HG02571 (cell line): Measurements from ENCODE around the gene GRIK4.

Experiments
- ATAC-seq: cut with Tn5 transposase; IDR thresholded peaks from one replicate; pipeline ENCODE4 v1.9.1; 2021; ENCODE audit warnings: mild to moderate bottlenecking, moderate library complexity; ENCODE audit not compliant: unreplicated experiment

Gene GRIK4

GRCh38 chr11:120959189-120959588, 447.6 kb downstream of the GRIK4 start:
- ATAC-seq, result no peak

DNA sequence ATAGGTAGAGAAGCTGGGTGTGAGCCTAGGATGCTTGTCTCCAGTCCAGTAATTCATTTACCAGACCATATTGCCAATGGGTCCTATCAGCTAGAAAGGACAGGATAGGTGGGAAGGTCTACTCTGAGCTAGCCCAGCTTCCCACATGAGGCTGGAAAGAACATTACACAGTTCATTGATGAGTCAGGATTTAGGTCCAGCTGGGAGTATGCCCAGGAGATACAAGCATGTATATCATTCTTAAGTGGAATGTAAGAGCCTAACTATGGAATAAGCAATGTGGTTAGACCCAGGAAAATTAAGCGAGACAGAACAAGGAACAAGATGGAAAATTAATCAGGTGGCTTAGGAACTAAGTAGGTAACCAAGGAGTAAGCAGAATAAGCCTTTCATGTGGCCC, 453.3 kb downstream of the GRIK4 start:
- ATAC-seq, result no peak

DNA sequence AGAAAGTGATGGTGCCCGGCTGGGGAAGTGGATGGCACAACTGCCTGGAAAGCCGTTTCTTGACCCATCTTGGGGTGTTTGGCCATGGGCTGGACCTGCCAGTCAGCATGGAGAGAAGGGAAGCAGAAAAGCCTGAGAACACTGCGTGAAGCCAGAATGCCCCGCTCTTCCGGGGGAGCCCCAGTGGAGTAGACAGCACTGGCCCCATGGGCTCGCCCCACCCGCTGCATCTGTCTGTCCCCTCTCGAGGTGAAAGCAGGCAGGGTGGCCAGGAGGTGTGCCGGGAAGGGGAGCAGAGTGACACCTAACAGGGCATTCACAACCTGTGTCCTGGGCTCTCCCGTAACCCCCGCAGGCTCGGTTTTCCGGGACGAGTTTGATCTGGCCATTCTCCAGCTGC, 455.3 kb downstream of the GRIK4 start:
- no peak for ATAC-seq

GRCh38 chr11:120969993-120970392, 458.4 kb downstream of the GRIK4 start:
- no peak for ATAC-seq

DNA sequence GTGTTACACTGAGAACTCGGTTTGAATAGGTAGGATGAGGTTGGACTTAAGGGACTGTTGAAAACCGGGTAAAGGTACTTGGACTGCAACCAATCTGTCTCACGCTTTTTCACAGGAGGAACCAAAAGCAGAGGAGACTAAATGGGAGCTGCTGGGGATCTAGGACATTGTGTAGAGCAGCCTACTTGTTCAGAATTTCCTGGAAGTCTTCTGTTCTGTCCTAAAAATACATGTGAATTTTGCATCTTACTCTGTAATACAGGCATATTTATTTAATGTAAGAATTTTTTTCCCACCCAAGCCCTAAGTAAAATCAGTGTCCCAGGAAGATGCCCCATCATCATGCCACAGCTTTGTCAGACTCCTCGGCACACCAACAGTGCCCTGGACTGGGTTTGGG, 460.3 kb downstream of the GRIK4 start:
- no peak for ATAC-seq

- ATAC-seq, result no peak
Measured at GRCh38 chr11:120972621-120973020, 461.1 kb downstream of the GRIK4 start.

DNA sequence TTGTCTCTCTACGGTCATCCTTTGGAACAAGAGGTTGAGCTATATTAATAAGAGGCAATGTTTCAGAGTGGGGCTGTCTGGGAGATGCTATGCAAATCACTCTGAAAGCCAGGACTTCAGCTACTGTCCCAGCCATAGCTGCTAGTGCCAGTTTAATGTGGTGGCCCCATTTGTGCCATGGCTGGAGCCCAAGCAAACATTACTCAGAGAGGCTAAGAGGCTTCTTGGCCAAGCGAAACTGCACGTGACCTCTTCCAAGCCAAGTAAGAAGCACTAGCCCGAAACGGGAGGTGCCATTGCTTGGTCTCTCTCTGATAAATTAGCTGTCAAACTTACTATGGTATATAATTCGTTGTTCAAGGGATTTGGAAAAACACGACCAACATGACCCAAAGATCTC, 462.0 kb downstream of the GRIK4 start:
- no peak for ATAC-seq

DNA sequence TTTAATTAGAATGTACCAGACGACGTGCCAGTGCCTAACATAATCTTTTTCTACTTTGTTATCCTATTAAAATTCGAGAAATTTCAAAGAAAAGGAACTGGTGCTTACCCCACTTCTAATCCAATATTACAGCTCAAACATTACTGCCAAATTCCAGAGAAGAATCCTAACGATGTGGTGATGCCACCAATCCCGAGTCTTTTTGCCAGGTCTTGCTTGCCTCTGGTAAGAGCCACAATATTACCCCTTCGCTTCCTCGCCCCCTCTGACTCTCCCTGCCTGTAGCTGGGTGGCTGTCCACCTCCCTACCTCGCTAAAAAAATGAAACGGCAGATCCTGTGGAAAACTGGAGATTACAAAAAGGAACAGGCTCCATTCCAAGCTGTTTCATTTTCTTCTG, 462.9 kb downstream of the GRIK4 start:
- no peak for ATAC-seq

DNA sequence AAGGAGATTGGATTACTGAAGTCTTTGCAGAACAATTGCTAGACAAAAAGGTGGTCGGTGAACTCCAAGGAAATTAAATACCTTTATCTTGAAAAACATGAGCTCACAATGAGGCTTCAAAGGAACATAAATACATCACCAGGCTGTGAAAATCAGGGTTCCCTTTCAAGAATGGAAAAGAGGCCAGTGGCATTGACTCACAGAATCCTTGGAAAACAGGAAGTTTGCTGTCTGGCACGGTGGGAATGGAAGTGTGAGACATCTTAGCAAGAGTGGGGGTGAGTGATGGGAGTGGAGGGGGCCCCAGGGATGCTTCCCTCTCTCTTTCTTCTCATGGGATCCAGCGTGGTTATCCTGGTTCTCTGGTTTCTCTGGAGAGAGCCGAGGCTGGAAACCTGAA, 463.4 kb downstream of the GRIK4 start:
- no peak for ATAC-seq

- no peak for ATAC-seq
Measured at GRCh38 chr11:120977266-120978137, 466.0 kb downstream of the GRIK4 start.

DNA sequence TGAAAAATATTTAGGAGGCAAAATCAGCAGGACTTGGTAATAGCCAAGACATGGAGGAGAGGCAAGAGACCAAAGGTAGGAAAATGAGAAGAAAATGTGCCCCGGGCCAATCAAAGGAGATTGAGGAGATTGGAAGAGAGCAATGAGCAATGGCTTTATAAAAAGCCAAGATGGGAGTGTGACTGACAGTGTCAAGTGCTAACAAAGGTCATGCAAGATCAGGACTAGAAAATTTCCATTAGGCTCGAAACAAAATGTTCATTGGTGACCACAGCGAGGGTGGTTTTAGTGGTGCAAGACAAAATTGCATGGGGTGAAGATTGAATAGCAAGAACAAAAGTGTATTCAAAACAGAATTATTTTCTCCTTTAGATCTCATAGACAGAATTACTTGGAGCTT, 467.2 kb downstream of the GRIK4 start:
- no peak for ATAC-seq

DNA sequence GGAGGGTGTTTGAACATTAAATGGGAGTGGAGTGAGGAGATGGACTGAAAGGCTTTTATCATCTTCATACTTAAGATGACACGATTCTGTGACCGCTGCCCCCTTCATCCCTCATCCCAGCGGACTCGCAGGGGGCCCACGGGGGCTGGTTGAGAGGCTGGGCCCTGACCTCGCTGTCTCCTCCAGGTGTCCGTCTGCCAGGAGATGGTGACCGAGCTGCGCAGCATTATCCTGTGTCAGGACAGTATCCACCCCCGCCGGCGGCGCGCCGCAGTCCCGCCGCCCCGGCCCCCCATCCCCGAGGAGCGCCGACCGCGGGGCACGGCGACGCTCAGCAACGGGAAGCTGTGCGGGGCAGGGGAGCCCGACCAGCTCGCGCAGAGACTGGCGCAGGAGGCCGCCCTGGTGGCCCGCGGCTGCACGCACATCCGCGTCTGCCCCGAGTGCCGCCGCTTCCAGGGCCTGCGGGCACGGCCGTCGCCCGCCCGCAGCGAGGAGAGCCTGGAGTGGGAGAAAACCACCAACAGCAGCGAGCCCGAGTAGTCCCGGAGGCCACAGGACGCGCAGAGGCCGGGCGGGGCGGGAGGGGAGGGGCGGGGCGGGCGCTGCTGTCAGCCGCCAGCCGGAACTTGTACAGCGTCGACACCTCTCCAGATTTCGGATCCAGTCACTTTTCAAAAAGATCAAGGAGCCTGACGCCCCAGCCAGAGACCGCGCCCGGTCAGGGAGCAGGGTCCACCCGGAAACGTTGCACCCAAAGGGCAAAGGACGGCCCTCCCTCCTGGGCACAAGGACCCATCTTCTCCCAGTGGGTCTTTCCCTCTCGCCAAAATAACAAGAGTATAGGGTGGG, 474.4 kb downstream of the GRIK4 start:
- no peak for ATAC-seq

- no peak for ATAC-seq
Measured at GRCh38 chr11:120988603-120989002, 477.1 kb downstream of the GRIK4 start.

- no peak for ATAC-seq
Measured at GRCh38 chr11:120991830-120992686, 480.5 kb downstream of the GRIK4 start.

- no peak for ATAC-seq
Measured at GRCh38 chr11:120994091-120994859, 482.7 kb downstream of the GRIK4 start.

DNA sequence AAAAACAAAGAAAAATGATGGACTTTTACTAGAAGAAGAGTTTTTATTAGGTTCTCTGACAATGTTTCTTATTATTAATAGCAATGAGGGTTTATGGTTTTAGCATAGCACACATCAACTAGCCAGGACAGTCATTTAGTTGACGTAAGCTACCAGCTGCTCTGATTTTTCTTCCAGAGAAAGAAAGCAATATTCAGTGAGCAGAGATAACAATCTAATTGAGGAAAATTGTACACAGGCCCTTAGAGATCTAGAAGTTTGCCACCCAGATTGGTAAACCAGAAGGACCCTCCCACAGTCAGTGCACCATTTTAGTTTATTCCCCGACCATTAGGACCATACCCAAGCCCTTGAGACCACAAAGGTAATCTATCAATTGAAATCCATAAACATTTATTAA, 483.6 kb downstream of the GRIK4 start:
- ATAC-seq, result no peak

DNA sequence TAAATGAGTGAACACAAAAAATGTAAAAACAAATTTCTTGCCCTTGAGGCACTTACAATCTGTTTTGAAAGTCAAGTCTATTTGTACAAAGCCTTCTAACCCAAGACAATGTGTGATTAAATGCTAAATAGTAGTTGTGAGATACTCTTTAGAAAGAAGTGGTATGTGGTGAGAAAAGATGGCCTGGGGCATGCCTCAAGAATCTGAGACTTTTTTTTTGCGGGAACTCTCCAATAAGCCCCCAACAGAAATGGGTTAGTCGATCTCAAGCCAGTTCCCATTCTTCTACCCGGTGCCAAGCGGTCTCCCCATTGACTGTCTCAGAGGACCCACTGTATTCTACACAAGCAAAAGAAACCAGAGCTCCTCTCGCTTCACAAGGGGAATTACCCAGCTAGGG, 485.4 kb downstream of the GRIK4 start:
- no peak for ATAC-seq

- no peak for ATAC-seq
Measured at GRCh38 chr11:120998581-120998980, 487.0 kb downstream of the GRIK4 start.

- ATAC-seq, result no peak
Measured at GRCh38 chr11:121004206-121004840, 492.8 kb downstream of the GRIK4 start.

DNA sequence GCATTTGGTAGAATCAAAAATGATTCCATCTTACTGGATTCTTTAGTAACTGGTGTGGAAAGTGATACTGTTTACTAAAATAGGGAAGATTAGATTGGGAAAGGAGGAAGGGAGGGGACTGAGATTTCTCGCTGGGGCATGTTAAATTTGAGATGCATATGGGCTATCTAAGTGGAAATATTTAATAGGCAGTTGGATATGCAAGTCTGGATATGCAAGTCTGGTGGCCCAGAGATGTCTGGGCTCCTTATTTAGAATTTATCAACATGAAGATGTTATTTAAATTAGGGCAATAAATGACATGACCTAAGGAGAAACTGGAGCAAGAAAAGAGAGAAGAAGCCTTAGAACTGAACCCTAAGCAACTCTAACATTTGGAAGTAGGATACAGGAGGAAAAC, 495.4 kb downstream of the GRIK4 start:
- ATAC-seq, result no peak
